B cell (primary cell): ENCODE measurements around the gene CTNNA3.

ENCODE experiments used
- EZH2 ChIP-seq: IDR thresholded peaks from 2 replicates; pipeline ENCODE4 v1.6.1; 2012; ENCODE audit warnings: borderline replicate concordance, low read depth, mild to moderate bottlenecking, moderate library complexity, low read length; ENCODE audit not compliant: insufficient read depth, poor library complexity, severe bottlenecking
- TF ChIP-seq, protein P1 (sequence below): fragments of 200-600 bp; IDR thresholded peaks from one replicate; pipeline ENCODE4 v1.8.0; 2022; ENCODE audit warnings: antibody characterized with exemption, mild to moderate bottlenecking

DNA sequence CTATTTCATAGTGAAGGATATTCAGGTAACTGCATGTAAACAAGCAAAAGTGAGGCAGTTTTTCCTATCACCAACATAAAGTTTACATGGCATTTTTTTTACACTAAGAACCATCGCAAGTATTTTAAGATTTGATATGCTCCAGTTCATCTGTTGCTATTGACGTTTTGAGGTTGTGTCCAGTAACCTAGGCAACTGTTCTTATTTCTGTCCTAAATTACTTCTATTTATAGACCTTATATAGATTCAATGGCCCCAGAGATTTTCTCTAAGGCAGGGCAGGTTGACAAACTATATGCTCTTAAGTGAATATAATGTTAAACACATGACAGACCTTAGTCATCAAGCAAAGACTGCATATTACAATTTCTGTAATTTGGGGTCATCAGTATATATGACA, 1600.4 kb downstream of the CTNNA3 start:
- TF ChIP-seq EZH2, result no peak
- TF ChIP-seq, protein P1, sequence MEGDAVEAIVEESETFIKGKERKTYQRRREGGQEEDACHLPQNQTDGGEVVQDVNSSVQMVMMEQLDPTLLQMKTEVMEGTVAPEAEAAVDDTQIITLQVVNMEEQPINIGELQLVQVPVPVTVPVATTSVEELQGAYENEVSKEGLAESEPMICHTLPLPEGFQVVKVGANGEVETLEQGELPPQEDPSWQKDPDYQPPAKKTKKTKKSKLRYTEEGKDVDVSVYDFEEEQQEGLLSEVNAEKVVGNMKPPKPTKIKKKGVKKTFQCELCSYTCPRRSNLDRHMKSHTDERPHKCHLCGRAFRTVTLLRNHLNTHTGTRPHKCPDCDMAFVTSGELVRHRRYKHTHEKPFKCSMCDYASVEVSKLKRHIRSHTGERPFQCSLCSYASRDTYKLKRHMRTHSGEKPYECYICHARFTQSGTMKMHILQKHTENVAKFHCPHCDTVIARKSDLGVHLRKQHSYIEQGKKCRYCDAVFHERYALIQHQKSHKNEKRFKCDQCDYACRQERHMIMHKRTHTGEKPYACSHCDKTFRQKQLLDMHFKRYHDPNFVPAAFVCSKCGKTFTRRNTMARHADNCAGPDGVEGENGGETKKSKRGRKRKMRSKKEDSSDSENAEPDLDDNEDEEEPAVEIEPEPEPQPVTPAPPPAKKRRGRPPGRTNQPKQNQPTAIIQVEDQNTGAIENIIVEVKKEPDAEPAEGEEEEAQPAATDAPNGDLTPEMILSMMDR, result no peak
